Activated T-cell treated with anti-CD3 and anti-CD28 coated beads for 24 hours (primary cell): Measurements from ENCODE around the gene FOXB1.

ENCODE experiments used
- DNase-seq: peaks from one replicate; pipeline ENCODE4 v3.0.0-alpha.2; 2020; ENCODE audit warnings: low read depth

The FOXB1 gene

GRCh38 chr15:59998950-59999611 is 5.0 kb upstream of the FOXB1 start:
- no peak for DNase-seq

DNA sequence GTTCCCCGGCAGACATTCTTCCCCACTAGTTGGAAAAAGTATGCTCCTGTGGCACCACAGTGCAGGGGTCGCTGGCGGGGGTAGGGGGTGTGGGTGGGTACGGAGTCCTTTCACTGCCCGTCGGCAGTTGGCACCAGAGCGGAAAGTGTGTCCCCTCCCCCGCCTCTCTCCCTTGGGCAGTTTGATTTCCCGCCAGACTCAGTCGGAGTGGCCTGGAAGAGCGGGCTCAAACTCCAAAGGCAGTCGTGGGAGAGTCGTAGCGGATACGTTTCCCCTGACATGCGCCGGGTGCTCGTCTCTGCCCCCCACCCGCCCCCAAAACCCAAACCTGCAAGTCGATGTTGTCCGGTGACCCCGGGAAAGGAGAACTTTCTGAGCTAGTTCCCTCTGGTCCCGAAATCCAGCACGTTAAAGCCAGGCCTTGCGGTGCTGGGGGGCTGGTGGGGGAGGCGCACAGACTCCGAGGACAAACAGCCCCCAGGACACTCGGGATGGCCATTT is 4.4 kb upstream of the FOXB1 start:
- DNase-seq, result no peak

DNA sequence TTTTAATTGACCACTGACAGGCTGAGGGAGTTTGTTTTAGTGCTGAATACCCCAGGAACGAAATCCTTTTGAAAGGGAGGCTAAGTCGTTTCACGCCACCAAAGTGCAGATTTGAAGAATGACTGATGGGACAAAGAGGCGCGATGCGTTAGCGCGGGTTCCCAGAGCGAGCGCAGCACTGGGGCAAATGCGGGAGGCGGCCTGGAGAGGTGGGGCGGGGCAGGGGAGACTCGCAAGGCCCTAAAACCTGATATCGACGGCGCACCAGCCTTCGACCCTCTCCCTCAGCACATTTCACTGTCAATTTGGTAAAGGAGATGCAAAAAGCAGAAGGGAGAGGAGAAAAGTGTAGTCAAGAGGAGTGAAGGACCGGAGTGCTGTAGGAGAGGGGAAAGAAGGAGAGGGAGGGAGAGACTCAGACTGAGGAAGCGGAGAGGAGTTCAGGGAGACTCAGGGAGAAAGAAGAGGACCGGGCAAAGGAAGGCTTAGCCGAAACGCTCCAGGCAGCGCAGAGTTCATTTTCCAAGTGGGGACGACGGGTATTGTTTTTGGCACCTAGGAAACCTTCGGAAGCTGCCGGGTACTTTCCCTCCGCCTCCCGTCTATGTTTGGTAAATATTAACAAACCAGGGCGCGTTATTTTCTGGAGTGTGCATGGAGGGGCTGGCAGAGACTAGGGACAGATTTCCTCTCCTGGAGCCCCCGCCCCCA is 3.8 kb upstream of the FOXB1 start:
- no peak for DNase-seq

DNA sequence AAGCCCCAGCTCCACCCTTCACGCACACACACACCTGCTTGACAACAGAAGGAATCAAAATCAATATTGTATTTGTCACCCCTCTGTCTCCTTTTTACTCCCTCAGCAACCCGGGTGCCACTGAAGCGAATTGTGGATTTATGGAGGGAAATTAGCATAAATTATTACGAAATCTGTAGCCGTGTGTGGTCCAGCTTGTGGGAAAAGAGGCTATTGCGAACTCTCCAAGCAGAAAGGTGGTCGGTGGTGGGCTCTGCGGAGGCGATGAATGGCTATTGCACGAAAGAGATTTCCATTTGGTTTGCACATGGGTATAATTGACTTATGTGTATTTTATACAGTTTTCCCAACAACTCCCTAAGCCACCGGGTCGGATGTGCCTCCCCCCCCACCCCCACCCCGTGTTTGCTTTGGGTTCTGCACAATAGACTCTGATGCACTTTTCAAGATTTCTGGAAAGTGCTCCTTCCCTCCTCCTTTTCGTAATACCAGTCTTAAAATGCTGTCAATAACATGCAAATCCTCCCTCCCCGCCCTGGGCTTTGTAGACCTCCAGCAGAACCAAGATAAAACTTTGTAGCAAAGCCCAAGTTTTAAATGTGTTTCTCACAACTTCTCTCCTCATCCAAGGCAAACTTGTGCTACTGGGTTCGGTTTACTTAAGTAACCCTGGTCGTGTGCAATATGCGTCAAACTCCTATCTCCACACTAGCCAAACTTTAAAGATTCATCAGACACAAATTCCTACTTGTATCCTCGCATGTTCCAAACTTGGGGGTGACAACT is 3.1 kb upstream of the FOXB1 start:
- no peak for DNase-seq

DNA sequence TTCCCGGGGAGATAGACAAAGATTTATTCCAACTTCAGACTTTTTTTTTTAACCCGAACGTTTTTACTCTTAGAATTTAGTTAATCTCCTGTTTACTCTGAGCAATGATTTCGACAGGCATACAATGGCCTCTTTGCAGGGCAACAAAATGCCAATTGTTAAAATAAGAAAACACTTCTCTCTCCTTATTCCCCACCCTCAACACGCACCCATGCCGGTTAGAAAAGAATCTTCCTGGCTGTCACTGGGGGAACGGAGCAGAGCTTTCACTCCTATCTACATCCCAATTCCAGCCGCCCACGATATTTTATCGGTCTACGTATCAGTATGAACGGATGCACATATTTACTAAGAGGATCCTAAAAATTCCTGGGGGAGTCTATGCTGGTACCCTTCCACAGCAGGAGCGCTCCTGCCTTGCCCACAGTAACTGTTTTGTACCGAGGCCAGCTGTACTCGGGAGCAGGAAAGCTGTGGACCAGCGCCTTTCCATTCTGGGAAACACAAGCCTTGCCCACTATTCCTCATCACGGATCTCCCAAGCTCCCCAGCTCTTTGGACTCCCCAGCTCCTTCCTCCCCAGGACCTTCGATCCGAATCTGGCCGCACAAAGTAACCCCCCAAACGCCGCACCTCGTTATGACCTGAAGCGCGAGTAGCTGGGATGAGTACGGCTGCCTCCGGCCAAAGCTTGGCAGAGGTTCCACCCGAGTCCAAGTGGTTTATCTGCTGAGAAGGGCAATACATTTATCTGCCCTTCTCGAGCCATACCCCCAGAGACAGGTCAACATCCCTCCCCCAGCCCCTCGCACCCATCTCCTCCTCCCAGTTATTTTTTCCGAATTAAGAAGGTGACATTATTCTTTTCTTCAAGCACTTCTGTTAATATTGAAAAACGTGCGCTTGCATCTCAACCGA is 2.2 kb upstream of the FOXB1 start:
- DNase-seq, result no peak

GRCh38 chr15:60002528-60003218 is 1.4 kb upstream of the FOXB1 start:
- DNase-seq, result no peak

DNA sequence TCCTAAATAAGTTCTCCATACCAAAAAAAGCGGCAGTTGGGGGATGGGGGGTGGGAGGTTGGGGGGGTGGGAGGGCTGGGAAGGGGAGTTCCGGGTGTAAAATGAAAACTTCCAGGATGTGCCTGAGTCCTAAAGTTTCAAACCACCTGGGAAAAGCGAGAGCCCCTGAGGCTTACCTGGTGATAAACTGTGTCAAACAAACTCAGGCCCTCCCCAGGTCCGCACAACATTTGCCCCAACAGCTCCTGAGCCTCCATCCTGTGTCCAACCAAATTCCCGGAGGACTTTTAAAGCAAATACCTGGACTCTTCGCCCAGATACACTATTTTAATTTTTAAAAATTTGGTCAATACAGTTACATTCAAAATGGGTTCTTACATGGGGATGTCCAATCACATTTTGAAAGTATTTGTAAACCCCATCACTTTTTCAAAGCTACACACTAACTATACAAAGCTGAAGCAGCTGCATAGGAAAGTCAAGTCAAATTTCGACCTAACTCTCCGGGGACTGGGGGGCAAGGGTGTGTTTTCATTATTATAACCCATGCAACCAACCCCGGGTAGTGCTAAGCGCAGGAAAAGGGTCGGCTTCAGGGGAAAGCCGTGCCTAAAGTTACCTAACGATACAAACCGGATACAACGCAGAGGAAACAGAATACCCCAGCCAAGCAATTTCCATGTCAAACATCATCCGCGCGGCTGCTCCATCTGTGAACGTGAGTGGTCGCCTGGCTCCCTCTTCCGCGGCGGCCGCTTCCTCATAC is 685 bp upstream of the FOXB1 start:
- DNase-seq, result no peak

GRCh38 chr15:60004846-60005351 is 788 bp downstream of the FOXB1 start:
- no peak for DNase-seq

- no peak for DNase-seq
Measured at GRCh38 chr15:60005352-60006202, 1.5 kb downstream of the FOXB1 start.

DNA sequence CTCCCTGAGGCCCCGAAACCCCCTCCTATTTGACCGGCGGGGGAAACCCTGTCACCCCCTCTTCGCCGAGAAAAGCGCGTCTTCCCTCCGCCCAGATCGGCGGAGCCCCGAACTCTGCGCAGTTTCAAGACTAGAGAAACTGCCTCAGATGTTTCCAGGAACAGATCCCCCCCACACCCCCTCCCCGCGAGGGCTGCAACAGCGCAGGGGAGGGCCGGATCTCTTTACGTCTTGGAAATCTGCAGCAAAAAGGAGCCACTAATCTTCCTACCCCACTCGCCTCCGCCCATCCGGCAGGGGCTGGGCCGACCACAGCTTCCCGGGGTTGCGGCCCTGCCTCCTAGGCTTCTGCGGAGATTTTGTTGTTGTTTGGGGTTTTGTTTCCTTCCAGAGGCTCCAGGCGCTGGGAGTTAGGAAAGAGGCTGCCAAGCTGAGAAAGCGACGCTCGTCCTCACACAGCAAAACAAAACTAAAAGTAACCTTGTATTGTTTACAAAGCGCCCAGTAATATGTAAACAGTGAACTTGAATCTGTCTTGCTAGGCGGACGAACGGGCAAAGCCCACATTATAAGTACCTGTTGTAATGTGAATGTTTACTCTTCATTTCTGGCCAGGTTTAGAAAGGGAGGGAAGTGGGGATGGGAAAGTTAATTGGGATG is 2.2 kb downstream of the FOXB1 start:
- peak; percentile 49 for DNase-seq

DNA sequence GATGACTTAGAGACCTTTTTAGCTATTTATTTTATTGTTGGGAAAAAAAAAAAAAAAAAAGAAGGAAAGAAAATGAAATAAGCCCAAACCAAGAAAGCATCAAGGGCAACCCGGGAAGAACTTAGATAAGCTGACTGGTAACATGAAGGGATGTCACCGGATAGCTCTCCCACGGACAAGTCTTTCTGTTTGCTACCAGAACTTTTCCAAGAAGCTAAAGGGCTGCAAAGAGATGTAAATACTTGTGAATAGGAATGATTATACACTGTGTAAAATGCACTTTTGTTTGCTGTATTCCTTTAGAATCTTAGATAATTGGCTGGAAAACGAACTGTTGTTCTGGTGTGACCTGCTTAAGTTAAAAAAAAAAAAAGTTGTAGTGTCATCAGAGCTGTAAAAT is 2.8 kb downstream of the FOXB1 start:
- no peak for DNase-seq

DNA sequence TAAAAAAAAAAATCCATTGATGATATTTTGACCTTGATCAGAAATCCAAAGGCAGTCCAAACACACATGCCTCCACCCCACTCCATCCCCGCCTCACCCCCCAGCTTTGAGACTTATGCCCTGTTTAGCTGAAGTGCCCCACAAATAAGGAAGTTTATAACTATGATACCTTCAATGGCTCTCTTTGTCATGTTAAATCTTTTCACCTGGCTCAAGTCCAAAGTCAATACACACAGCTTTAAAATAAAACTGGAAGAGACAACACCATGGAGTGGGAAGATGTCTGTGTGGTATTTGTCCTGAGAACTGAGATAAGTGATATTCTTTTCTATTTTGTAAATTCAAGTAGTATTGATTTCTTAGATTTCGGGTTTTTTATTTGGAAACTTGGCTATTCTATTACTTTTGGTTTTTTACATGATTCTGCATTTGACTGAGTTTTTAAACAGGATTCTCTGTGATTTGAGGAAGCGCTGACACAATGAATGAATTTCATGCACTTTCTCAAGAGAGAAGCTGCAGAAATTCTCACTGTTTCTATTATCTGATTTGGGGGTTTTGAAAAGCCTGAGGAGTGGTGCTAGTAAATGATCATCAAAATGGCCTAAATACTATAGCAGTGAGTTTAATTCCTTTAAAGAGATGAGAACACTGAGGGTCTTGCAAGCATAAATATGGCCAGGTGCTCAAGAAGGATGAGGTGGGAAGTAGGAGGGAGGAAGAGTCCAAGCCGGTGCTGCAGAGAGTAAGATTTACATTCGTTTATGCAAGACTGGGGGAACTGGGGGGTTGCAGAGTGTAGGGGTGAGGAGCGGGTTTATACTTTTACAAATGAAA is 5.2 kb downstream of the FOXB1 start:
- no peak for DNase-seq

- DNase-seq, result no peak
Measured at GRCh38 chr15:60009980-60010732, 6.0 kb downstream of the FOXB1 start.

GRCh38 chr15:60010858-60011257 is 6.7 kb downstream of the FOXB1 start:
- no peak for DNase-seq

GRCh38 chr15:60012695-60013094 is 8.6 kb downstream of the FOXB1 start:
- DNase-seq, result no peak

DNA sequence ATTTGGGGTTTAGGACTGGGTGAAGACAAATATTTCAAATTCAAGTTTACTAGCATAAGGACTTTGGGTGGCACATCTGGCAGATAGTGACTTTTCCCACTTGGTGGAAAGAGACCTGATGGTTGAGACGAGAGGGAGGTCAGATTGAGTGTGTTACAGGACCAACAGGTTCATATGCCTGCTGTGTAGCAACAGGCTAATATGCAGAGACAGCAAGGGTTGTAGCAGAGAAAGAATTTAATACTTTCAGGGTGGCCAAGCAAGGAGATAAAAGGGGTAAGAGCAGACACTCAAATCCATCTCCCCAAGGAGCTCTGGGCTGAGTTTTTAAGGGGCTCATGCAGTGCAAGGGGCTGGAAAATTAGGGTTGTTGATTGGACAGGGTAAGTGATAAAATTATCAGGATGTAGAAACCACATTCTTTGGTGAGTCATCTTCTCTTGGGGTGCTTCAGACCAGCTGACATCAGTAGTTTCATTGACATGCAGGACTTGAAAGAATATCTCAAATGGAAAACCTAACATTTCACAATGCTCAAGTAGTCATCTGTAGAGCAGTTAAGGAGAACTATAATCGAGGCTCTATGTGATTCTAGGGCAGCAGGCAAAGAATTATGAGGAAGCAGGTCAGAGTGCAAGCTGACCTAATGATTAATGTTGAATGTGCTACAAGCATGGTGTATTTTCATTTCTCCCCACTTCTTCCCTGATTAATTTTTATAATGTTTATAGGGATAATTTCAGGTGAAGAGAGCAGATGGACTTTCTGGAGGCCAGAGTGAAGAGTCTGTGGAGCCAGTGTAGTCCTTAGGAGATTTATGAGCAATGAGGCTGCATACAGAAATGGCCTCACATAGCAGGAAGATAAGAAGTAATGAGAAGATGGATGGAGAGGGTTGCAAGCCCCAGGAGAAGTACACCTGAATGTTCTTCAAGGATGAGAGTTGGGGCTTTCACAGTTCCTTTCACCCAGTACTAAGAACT is 13.7 kb downstream of the FOXB1 start:
- no peak for DNase-seq
